Measurements from ENCODE around the gene GAL.
"Not testable (repeated sequence)": the region's sequence is repeated elsewhere in the genome, so short reads cannot be mapped to it uniquely, and the experiment has no call there.

Gene GAL

DNA sequence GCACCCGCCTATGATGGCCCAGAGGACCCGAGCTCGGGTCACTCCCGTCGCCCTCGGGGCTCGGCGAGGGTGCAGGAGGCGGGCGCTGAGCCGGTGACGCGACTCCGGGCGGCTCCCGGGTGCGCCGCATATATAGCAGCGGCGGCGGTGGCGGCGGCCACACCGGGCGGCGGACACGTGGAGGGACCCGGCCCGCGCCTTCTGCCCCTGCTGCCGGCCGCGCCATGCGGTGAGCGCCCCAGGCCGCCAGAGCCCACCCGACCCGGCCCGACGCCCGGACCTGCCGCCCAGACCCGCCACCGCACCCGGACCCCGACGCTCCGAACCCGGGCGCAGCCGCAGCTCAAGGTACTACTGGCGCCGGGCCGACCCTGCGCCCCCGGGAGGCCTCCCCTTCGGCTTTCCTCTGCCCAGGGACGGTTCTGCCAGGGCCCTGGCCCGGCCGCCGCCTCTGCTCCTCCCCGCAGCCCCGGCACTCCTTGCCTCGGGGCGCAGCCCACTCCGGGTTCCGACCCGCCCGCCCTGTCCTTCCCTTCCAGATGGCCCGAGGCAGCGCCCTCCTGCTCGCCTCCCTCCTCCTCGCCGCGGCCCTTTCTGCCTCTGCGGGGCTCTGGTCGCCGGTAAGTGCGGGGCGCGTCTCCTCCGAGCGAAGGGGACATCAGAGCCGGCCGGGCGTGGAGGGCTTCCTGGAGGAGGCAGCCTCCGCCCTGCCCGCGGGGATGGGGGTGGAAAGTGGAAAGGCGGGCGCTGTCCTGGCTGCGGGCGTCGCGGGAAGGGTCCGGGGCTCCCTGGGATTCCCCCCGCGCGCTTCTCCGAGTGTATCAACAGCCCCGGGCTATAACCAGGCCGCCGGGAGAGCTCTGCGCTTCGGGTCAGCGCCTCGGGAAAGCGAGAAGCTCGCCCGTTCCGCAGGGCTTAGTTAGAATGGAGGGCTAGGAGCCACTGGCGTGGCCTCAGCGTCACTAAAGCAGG, at the start of gene GAL:
Gene GAL (plus strand): TSS at position 160 of the 972 bp plus-strand sequence. CDS start 380 bp downstream, at position 540.
- no peak for DNase-seq (ENCODE audit: low read depth)

DNA sequence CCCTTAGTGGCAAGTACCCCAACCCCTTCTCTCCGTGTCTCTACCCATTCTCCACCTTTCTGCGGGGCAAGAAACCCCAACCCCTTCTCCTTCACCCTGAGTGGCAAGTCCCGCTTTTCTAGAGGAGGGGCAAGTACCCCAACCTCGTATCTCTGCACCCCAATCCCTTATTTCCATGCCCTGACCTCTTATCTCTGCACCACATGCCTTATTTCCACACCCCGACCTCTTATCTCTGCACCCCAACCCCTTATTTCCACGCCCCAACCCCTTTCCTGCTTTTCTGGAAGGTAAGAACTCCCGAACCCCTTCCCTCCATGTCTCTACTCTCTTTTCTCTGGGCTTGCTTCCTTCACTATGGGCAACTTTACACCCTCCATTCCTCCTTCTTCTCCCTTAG, 49.7 kb upstream of the GAL start:
- not testable (repeated sequence) for DNase-seq (ENCODE audit: low read depth)

DNA sequence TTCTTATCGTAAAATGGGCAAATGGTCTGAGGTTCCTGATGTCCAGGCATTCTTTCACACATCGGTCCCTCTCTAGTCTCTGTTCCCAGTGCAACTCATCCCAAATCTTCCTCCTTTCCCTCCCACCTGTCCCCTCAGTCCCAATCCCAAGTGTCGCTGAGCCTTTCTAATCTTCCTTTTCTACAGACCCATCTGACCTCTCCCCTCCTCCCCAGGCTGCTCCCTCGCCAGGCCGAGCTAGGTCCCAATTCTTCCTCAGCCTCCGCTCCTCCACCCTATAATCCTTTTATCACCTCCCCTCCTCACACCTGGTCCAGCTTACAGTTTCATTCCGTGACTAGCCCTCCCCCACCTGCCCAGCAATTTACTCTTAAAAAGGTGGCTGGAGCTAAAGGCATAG, 49.2 kb upstream of the GAL start:
- DNase-seq (ENCODE audit: low read depth), result not testable (repeated sequence)

DNA sequence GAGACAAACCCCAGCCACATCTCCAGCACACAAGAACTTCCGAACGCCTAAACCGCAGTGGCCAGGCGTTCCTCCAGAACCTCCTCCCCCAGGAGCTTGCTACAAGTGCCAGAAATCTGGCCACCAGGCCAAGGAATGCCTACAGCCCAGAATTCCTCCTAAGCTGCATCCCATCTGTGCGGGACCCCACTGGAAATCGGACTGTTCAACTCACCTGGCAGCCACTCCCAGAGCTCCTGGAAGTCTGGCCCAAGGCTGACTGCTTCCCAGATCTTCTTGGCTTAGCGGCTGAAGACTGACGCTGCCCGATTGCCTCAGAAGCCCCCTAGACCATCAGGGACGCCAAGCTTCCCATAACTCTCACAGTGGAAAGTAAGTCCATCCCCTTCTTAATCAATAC, 48.5 kb upstream of the GAL start:
- not testable (repeated sequence) for DNase-seq (ENCODE audit: low read depth)

DNA sequence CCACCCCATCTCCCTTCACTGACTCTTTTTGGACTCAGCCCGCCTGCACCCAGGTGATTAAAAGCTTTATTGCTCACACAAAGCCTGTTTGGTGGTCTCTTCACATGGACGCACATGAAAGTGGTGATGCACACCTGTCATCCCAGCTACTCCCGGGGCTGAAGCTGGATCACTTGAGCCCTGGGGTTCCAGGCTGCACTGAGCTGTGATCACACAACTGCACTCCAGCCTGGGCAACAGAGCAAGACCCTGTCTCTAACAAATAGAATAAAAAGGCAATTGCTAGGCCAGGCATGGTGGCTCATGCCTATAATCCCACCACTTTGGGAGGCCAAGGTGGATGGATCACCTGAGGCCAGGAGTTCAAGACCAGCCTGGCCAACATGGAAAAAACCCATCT, 45.0 kb upstream of the GAL start:
- not testable (repeated sequence) for DNase-seq (ENCODE audit: low read depth)

DNA sequence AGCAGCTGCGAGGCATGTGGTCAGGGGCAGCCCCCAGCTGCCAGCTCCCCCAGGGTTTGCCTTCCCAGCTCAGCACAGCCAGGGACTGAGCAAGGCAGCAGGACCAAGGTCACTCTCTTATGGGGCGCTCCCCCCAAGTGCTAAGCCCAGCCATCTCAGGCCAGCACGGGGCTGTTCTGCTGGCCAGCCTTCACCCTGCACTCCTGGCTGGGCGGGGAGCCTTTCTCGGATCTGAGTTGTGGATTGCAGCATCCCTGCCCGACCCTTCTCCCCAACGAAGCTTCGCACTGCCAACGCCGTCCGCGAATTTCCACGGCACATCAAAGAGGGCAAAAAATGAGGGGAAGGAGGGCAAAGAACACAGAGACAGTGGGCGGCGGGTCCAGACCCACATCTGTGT, 42.5 kb upstream of the GAL start:
- DNase-seq (ENCODE audit: low read depth), result no peak

GRCh38 chr11:68643585-68643984, 40.8 kb upstream of the GAL start:
- DNase-seq (ENCODE audit: low read depth), result no peak

DNA sequence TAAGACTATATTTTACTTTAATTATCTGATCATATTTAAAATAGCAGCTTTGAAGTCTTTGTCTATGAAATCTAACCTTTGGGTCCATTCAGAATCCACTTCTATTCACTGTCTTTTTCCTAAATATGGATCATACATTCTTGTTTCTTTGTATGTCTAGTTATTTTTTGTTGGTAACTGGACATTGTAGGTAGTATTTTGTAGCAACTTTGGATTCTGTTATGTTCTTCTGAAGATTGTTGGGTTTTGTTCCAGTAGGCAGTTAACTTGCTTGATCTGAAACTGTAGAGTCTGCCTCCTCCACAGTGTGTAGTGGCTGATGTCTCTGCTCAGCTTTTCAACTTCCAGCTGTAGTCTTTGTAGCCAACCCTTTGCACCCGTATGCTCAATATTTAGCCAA, 37.5 kb upstream of the GAL start:
- no peak for DNase-seq (ENCODE audit: low read depth)

DNA sequence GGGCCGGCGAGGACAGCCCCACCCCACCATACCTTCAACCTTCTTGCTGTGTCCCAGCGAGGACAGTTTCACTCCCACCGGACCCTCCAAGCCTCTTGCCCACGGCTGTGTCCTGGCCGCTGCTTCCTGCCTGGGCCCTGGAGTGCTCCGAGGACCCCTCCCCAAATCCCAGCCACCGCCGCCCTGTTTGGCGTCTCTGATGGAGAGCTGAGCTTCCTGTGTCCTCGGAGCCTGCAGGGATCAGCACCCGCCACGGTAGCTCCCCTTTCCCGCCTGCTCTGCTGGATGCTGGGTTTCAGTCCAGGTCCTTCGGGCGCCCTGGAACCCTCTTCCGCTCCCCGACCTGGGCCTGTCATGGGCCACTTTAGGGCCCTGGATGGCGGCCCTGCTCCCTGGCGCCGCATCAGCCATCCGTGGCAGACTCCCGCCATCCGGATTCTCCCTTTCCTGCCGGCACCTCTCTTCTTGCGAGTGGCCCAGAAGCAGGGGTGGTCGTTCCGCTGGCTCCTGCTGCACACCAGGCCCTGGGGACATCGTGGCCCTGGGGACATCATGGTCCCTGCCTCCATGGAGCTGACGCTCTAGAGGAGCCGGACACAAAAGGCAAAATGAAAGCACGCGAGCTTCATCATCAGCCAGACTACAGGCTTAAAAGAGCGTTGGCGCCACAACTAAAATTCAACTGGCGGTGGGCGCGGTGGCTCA, 34.3 kb upstream of the GAL start:
- DNase-seq (ENCODE audit: low read depth), result no peak

- DNase-seq (ENCODE audit: low read depth), result no peak
Measured at GRCh38 chr11:68650801-68651200, 33.5 kb upstream of the GAL start.

DNA sequence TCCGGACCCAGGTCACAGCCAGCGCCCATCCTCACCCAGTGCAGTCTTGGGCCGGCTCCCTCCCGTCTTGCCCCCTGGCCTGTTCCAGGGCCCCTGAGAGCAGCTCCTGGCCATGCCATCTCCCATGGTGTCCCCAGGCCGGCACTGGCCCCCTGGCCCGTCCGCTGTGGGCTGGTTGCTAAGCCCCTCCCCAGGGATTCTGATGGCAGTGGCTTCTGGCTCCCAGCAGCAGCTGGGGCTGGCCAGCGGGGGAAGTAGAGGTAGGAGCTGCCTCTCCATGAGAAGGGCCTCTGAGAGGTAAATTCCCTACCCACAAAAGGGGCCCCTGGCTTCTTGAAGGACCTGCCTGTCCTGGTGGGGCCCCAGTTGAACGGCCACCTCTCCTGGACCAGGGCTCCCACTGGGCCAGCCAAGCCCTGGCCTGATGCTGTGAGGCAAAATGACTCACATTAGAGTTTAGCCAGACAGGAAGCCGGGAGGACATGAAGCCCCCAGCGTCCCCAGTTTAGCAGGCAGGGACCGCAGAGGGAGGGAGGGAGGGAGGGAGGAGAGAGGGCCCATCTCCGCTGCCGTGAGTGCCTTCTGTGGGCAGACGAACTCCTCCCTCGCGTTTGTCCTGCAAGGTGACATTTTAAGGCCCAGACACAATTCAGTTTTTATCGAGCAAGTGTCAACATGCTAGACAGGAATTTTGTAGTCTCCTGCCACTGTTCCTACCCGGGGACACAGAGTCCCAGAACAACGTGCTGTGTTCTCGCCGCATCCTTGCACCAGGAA, 32.9 kb upstream of the GAL start:
- DNase-seq (ENCODE audit: low read depth), result no peak

- no peak for DNase-seq (ENCODE audit: low read depth)
Measured at GRCh38 chr11:68651985-68652682, 32.2 kb upstream of the GAL start.

GRCh38 chr11:68652683-68653156, 31.6 kb upstream of the GAL start:
- no peak for DNase-seq (ENCODE audit: low read depth)

- no peak for DNase-seq (ENCODE audit: low read depth)
Measured at GRCh38 chr11:68653486-68654430, 30.6 kb upstream of the GAL start.

DNA sequence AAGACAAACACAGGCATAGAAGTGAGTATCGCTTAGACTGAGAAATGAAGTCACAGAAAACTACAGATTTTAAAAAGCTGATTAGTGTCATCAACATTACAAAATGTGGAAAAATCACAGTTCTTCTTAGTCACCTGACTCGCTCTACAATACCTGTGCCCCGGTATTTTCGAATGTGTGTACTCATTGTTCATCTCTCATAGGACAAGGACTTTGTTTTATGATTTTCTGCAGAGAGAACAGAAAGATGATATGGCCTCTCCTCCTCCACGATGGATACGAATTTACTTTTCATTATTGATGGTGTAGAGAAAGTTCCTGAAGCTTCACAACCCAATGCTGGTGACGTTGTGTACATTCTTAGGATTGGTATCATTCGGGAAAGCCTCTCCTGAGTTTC, 29.4 kb upstream of the GAL start:
- DNase-seq (ENCODE audit: low read depth), result no peak

GRCh38 chr11:68655406-68655805, 28.9 kb upstream of the GAL start:
- DNase-seq (ENCODE audit: low read depth), result no peak

DNA sequence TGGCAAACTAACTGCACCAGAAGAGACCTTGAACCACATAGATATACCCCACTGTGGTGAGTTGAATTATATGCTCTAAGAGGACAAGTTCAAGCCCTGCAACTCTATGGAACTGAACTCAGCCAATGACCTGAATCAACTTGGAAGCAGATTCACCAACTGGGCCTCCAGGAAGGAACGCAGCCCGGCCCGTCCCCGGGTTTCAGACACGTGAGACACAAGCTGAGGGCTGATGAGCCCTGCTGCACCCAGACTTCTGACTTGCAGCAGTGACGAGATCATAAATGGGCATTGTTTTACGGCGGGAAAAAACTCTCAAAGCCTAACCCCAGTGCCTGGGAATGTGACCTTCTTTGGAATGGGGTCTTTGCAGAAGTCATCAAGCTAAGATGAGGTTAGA, 28.5 kb upstream of the GAL start:
- DNase-seq (ENCODE audit: low read depth), result no peak

DNA sequence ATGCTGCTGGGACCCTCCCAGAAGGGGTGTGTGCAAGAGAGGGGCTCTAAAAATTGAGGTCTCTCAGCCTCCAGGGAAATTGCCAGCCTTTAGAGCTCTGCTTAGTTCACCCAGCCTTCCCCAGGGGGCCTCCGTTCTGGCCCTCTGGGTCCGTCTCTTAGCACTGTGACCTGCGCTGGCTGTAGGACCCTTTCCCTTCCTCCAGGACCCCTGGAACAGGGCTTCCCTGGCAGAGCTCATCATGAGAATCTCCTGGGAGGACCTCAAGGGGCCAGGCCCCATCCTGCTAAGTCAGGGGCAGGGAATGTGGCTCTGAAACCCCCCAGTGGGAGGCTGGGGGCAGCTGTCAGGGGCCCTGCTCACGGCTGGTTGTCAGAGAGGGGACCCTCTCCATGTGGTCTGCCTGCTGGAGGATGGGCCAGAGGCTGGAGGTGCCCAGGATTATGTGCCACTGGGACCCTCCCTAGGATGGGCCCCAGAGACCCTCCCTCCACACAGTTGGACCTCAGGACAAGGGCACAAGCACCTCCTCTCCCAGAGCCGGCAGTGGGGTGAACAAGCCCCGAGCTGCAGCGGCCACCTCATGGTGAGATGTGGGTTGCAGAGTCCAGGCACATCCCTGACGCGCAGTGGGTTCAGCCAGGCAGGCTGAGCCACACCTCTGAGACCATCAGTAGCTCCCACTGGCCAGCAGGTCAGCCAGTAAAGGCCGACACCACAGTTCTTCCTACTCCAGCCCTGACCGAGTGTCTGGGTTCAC, 27.1 kb upstream of the GAL start:
- no peak for DNase-seq (ENCODE audit: low read depth)

DNA sequence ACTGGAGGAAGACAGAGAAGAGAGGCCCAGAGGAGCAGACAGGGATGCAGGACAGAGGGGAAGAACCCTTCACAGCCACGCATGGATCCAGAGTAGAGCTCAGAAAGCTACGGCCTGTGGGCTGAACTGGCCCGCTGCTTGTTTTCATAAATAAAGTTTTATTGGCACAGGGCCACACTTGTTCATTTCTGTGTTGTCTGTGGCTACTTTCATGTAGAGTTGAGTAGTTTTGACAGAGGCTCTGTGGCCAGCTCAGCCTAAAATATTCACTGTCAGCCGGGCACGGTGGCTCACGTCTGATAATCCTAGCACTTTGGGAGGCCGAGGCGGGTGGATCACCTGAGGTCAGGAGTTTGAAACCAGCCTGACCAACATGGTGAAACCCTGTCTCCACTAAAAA, 26.2 kb upstream of the GAL start:
- no peak for DNase-seq (ENCODE audit: low read depth)

DNA sequence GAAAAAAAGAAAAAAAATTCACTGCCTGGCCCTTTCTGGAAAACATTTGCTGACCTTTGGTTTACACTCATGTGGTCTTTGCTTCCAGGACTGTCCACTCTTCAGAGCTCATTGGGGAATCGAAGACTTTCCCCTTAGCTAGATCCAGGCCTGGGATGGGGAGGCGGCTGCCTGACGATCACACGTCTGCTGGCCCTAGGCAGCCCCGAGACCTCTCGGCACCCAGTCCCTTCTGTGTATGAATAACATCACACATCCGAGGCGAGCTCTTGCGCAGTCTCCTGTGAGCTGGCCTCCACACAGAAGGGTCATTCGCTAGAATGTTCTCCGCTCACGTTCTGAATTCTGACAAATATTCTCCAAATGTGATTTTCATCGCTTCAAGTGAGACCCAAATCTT, 25.7 kb upstream of the GAL start:
- DNase-seq (ENCODE audit: low read depth), result no peak

Data from HS-5 (cell line).